Thyroid gland (tissue), 4 donors: ENCODE results near the gene TAS2R43.

Experiments used
- CTCF ChIP-seq, 6 experiments: fragments of 200-600 bp in 3 of 6; fragments of 450-650 bp in 3 of 6; sonication (generic) in 3 of 6; IDR thresholded peaks; one replicate each; pipeline ENCODE4 v1.5.1; 2016 to 2019; ENCODE audit warnings: antibody characterized with exemption in 6 of 6, mild to moderate bottlenecking in 2 of 6, inconsistent platforms in 1 of 6, moderate library complexity in 1 of 6
- POLR2A ChIP-seq, 2 donors: fragments of 450-650 bp; IDR thresholded peaks; one replicate each; pipeline ENCODE4 v1.6.1; 2017; ENCODE audit warnings: antibody characterized with exemption in 2 of 2, mild to moderate bottlenecking in 2 of 2, moderate library complexity in 1 of 2

DNA sequence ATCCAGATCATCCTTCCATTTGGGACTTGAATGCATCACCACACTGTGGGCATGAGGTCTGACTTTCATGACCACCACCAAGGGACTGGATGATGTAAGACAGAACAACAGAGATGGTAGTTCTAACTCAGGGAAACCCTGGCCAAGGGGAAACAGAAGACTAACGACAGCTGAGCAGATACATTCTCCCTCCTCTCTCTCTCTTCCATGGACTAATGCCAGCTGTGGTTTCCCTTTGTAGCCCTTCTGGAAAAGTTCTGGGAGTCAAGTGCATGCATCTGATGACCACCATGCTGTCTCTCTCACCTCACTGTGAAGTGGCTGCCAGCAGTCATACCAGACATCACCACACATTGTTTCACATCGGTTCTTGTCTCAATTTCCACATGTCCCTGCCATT lies 38.9 kb upstream of the TAS2R43 start:
- TF ChIP-seq CTCF (IDR thresholded peaks at IDR 0.05) (no peak), POLR2A (IDR thresholded peaks at IDR 0.05) (no peak)
